Heart left ventricle (tissue), 16 donors: ENCODE data around the gene CCNYL1. TPM values are rescaled to one million over a fixed set of nuclear protein-coding genes. Genes with fewer than 3 reads are reported as not detected.

Source experiments
- ATAC-seq, 4 donors: fragments of 200-7000 bp; cut with Tn5 transposase; one replicate each; pipeline ENCODE4 v1.9.1; 2020 to 2022; ENCODE audit warnings: moderate library complexity in 4 of 4, mild to moderate bottlenecking in 3 of 4, moderate number of reproducible peaks in 1 of 4
- DNase-seq, 5 donors: peaks; one replicate each; pipeline ENCODE4 v3.0.0-alpha.2; 2020
- H3K27ac ChIP-seq, 12 donors: fragments of 200-600 bp; sonication (generic) in 4 of 12; one replicate each; pipeline versions ENCODE4 v1.5.0 to v1.8.0; 2016 to 2022; ENCODE audit warnings: mild to moderate bottlenecking in 2 of 12
- H3K27me3 ChIP-seq, 9 donors: fragments of 200-600 bp; sonication (generic) in 2 of 9; one replicate each; pipeline versions ENCODE4 v1.5.1 to v1.8.0; 2016 to 2022; ENCODE audit warnings: mild to moderate bottlenecking in 3 of 9
- H3K36me3 ChIP-seq, 9 donors: fragments of 200-600 bp; sonication (generic) in 2 of 9; one replicate each; pipeline versions ENCODE4 v1.5.0 to v1.8.0; 2018 to 2022; ENCODE audit warnings: mild to moderate bottlenecking in 2 of 9
- H3K4me1 ChIP-seq, 12 donors: fragments of 200-600 bp; sonication (generic) in 4 of 12; one replicate each; pipeline versions ENCODE4 v1.5.0 to v1.8.0; 2016 to 2022; ENCODE audit warnings: mild to moderate bottlenecking in 3 of 12
- H3K4me3 ChIP-seq, 12 donors: fragments of 200-600 bp; sonication (generic) in 4 of 12; one replicate each; pipeline versions ENCODE4 v1.5.0 to v1.8.0; 2017 to 2022; ENCODE audit warnings: mild to moderate bottlenecking in 9 of 12, moderate library complexity in 4 of 12
- H3K9me3 ChIP-seq, 12 donors: fragments of 200-600 bp; sonication (generic) in 4 of 12; one replicate each; pipeline versions ENCODE4 v1.5.0 to v1.8.0; 2016 to 2022; ENCODE audit warnings: mild to moderate bottlenecking in 1 of 12
- POLR2A ChIP-seq, 2 donors: fragments of 450-650 bp; IDR thresholded peaks; one replicate each; pipeline ENCODE4 v1.6.1; 2017; ENCODE audit warnings: antibody characterized with exemption in 2 of 2, mild to moderate bottlenecking in 2 of 2, moderate library complexity in 2 of 2
- WGBS, 4 donors: extraction: QIAGEN DNeasy Blood & Tissue Kit in 2 of 4; methylation state at CpG; one replicate each; pipeline versions ENCODE4 v1.1.5 to v1.1.7; 2013 to 2018; 5-methylcytosine and 5-hydroxymethylcytosine counted together
- intact Hi-C, 10 donors: fragments of 100-400 bp; cut with DNase I; formaldehyde crosslinking; loops; one replicate each; pipeline versions ENCODE4 v1.11.1 to v1.14.2; 2022
- polyA plus RNA-seq, 2 donors: library from polyadenylated mRNA; stranded (reverse); fragments of 200-250 nt; gene quantifications; one replicate each; pipeline ENCODE4 v1.2.3, GENCODE V29; 2013
- total RNA-seq, 9 donors: library from RNA; depleted of rRNA in 2 of 9; stranded (reverse); fragments of >200 nt in 2 of 9; fragmentation: NEBNext Ultra II Directional in 3 of 9; extraction: Animal tissue kit (Norgen Biotek cat#: 25700) in 3 of 9; gene quantifications; one replicate each; pipeline versions ENCODE4 v1.1.0 to v1.2.4, GENCODE V29; 2016 to 2023
- TF ChIP-seq, protein P1 (sequence below), 12 donors: fragments of 200-600 bp; sonication (generic) in 4 of 12; IDR thresholded peaks; one replicate each; pipeline versions ENCODE4 v1.5.0 to v1.8.0; 2018 to 2022; ENCODE audit warnings: antibody characterized with exemption in 12 of 12, mild to moderate bottlenecking in 5 of 12
- donor health status: ischemic (EF 13 %, LVEDD 7.1; RV severe dilation, severe dysfunction).
- donor health status: healthy with polysubstance abuse.
- donor health status: DM: no; HTN: yes; CAD: no.
- donor health status: DM: no; HTN: no; CAD: no.
- donor health status: ischemic (EF 25% LVEDD 6.9; RV normal size, moderate dysfunction).
- donor health status: ischemic (EF 25% LVEDD 5.7; RV mildly dilated, moderate dysfunction).
- donor health status: healthy.
- donor health status: DM: yes; HTN: yes; CAD: no.
- donor health status: ischemic (EF 35%, LVEDD 5.7; RV mildly dilated, moderate dysfunction).
- donor health status: nonischemic (EF 11% LVEDD 7.7; RV severe dilation, severe dysfunction).
- donor health status: DM: yes; HTN: yes; CAD: no.
- donor health status: PGD.
- donor health status: ischemic (EF 29% LVEDD 5.4; RV normal size, mild dysfunction).
- donor health status: nonischemic (EF 23%, LVEDD 6.1; RV moderate dilation, normal function).

CCNYL1 gene
- total and polyA plus RNA-seq, 11 donors: 3.9 to 17.5 (median 10.9) TPM

DNA sequence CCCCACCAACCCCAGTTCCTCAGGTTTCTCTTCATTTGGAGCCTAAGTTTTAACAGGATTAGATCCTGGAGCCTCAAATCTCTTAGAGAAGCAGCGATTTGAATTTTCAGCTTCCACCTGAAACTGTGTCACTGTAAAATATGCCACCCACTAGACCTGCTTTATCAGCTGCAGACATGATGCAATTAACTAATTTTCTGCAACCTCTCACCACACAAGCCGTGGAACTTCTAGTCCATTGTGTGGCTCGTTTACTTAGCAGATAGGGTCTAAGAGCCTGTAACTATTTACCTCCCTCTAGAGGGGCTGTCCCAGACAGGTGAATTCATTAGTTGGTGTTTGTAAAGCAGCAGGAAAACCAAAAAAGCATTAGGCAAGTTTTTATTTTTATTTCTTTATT, 89.8 kb downstream of the CCNYL1 start:
- no peaks in the 10 kb centered on the region for H3K36me3 ChIP-seq
- no peak for ATAC-seq
- no peak for DNase-seq
- H3K9me3 ChIP-seq: no peaks in the 10 kb centered on the region
- intact Hi-C loops: no loop called here
- TF ChIP-seq, protein P1, sequence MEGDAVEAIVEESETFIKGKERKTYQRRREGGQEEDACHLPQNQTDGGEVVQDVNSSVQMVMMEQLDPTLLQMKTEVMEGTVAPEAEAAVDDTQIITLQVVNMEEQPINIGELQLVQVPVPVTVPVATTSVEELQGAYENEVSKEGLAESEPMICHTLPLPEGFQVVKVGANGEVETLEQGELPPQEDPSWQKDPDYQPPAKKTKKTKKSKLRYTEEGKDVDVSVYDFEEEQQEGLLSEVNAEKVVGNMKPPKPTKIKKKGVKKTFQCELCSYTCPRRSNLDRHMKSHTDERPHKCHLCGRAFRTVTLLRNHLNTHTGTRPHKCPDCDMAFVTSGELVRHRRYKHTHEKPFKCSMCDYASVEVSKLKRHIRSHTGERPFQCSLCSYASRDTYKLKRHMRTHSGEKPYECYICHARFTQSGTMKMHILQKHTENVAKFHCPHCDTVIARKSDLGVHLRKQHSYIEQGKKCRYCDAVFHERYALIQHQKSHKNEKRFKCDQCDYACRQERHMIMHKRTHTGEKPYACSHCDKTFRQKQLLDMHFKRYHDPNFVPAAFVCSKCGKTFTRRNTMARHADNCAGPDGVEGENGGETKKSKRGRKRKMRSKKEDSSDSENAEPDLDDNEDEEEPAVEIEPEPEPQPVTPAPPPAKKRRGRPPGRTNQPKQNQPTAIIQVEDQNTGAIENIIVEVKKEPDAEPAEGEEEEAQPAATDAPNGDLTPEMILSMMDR (IDR thresholded peaks at IDR 0.05): no peak
- TF ChIP-seq POLR2A (IDR thresholded peaks at IDR 0.05): no peak
- no peak overlapping the region for H3K4me3 ChIP-seq
- H3K27ac ChIP-seq: no peak overlapping the region
- 29 to 37% (median 31%) methylated on average over 3 of the region's 3 CpGs for WGBS, 4 donors
- no peaks in the 10 kb centered on the region for H3K27me3 ChIP-seq
- H3K4me1 ChIP-seq: peaks cover 0 to 10% (median 2%) of the 10 kb centered on the region in 12 donors

DNA sequence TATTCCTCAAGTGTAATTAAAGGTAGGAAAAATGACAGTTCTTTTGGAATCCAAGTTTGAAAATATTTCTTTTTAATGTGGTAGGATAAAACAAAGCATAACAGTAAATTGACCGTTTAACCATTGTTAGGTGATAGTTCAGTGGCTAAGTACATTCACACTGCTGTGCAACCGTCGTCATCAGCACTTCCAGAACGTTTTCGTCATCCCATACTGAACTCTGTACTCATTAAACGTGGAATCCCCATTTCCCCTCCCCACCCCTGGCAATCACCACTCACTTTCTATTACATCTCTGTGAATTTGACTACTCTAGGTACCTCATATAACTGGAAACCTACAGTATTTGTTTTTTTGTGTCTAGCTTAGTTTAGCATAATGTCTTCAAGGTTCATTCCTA, 91.2 kb downstream of the CCNYL1 start:
- TF ChIP-seq, protein P1 (IDR thresholded peaks at IDR 0.05): no peak
- TF ChIP-seq POLR2A (IDR thresholded peaks at IDR 0.05): no peak
- no peak overlapping the region for H3K4me3 ChIP-seq
- WGBS, 4 donors: 77 to 89% (median 83%) methylated on average over 6 of the region's 6 CpGs
- ATAC-seq (no peak), DNase-seq (no peak)
- H3K9me3 ChIP-seq: no peaks in the 10 kb centered on the region
- H3K27me3 ChIP-seq: no peaks in the 10 kb centered on the region
- no peaks in the 10 kb centered on the region for H3K36me3 ChIP-seq
- no peaks in the 10 kb centered on the region for H3K4me1 ChIP-seq
- H3K27ac ChIP-seq: no peak overlapping the region
- intact Hi-C loops: no loop called here

Other genes starting within 250 kb of the CCNYL1 start
- gene CREB1, start 181.7 kb upstream of the CCNYL1 start, total RNA-seq: 10 to 100 TPM; 32.1 to 58.9 (median 49.3) TPM
- gene CREB1, start 181.7 kb upstream of the CCNYL1 start, polyA plus RNA-seq: 1 to 10 TPM; 4.3 to 9.0 TPM
- 10 to 100 TPM; 10.2 to 27.6 (median 14.6) TPM for gene METTL21A, start 86.2 kb upstream of the CCNYL1 start, total RNA-seq
- 10 to 100 TPM; 13.3 to 27.4 TPM for gene METTL21A, start 86.2 kb upstream of the CCNYL1 start, polyA plus RNA-seq
- gene FZD5, start 58.3 kb downstream of the CCNYL1 start, total RNA-seq: 1 to 10 TPM; 3.3 to 8.7 (median 4.5) TPM
- 1 to 10 TPM in 1 of 2 donors, under 1 TPM in 1; 0.95 to 4.6 TPM for gene FZD5, start 58.3 kb downstream of the CCNYL1 start, polyA plus RNA-seq